ENCODE results near the gene OR4K13. TPM values are rescaled to one million over a fixed set of nuclear protein-coding genes. Genes with fewer than 3 reads are reported as not detected.

The OR4K13 gene
- total RNA-seq: not detected

- DNase-seq (ENCODE audit: low spot score in 2 of 2) (no peak), FAIRE-seq (no peak)
Measured at GRCh38 chr14:20035938-20036337, at the start of gene OR4K13. Gene OR4K13 (minus strand): TSS chr14:20036038. CDS start chr14:20034758, 1,280 bp downstream.

- FAIRE-seq (no peak), DNase-seq (ENCODE audit: low spot score in 2 of 2) (no peak)
Measured at GRCh38 chr14:20059745-20060144, 23.9 kb upstream of the OR4K13 start, which contains the start of gene OR4L1. Gene OR4L1 (plus strand): TSS chr14:20060045. CDS start chr14:20060045, 0 bp downstream.

- FAIRE-seq (no peak), DNase-seq (ENCODE audit: low spot score in 2 of 2) (no peak)
Measured at GRCh38 chr14:20048202-20048601, 12.4 kb upstream of the OR4K13 start.

DNA sequence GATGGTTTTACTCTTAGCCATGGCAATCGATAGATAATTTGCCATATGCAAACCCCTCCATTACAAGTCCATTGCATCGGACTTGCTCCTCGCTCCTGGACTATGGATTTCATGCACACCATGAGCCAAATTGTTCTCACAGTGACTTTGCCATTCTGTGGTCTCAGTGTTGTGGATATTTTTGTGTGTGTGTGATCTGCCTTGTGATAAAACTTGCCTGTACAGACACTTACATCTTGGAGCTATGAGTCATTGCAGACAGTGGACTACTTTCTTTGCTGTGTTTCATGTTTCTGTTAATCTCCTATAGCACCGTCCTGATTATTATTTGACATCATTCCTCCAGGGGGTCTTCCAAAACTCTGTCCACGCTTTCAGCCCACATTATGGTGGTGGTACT, 8.4 kb upstream of the OR4K13 start:
- DNase-seq (ENCODE audit: low spot score in 2 of 2) (no peak), FAIRE-seq (no peak)

- DNase-seq (ENCODE audit: low spot score in 2 of 2) (no peak), FAIRE-seq (no peak)
Measured at GRCh38 chr14:20035449-20035848, 389 bp downstream of the OR4K13 start.

DNA sequence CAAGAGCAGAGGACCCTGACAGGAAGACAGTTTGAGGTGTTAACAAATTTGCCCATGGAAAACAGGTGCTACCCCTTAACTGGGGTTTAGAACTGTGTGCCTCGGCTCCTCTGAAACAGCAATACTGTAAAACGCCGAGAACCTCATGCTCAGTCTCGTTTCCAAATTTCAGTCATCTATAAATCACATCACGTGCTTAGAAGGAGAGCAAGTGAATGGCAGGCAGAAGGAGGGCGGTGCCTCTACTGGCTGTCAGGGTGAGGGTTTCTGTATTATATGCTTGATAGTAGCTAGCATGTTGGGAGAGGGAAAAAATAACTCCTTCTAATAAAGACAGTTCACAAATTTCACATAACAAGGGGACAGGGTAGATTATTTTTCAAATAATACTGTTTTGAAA, 4.8 kb downstream of the OR4K13 start:
- no peak for FAIRE-seq

GRCh38 chr14:20019257-20019865, 16.5 kb downstream of the OR4K13 start, which contains the start of gene OR4K14:
Gene OR4K14 (minus strand): TSS chr14:20019307. CDS start chr14:20015193, 4,114 bp downstream.
- FAIRE-seq: no peak
- no peak for DNase-seq (ENCODE audit: low spot score in 2 of 2)

More for the DNA sequence above, 4.8 kb downstream of the OR4K13 start:
- no peak for DNase-seq (ENCODE audit: low spot score in 2 of 2)

DNA sequence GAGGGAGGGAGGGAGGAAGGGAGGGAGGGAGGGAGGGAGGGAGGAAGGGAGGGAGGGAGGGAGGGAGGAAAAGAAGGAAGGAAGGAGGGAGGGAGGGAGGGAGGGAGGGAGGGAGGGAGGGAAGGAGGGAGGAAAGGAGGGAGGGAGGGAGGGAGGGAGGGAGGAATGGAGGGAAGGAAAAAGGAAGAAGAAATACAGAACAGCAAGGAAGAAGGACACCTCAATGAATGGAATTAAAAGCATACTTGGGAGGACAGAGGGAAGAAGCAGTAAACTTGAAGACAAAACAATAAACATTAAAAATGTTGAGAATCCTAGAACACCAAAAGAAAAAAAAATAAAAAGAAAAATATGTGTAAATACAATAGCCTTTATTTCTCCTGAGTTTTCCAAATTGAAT, 27.7 kb downstream of the OR4K13 start:
- DNase-seq (ENCODE audit: low spot score in 2 of 2): no peak

GRCh38 chr14:20002319-20002718, 33.5 kb downstream of the OR4K13 start:
- FAIRE-seq: no peak
- no peak for DNase-seq (ENCODE audit: low spot score in 2 of 2)

More for the DNA sequence above, 27.7 kb downstream of the OR4K13 start:
- FAIRE-seq: no peak

- FAIRE-seq: no peak
- DNase-seq (ENCODE audit: low spot score in 2 of 2): no peak
Measured at GRCh38 chr14:20001863-20002262, 34.0 kb downstream of the OR4K13 start, which contains the start of gene OR4Q2. Gene OR4Q2 (plus strand): TSS chr14:20002163.

DNA sequence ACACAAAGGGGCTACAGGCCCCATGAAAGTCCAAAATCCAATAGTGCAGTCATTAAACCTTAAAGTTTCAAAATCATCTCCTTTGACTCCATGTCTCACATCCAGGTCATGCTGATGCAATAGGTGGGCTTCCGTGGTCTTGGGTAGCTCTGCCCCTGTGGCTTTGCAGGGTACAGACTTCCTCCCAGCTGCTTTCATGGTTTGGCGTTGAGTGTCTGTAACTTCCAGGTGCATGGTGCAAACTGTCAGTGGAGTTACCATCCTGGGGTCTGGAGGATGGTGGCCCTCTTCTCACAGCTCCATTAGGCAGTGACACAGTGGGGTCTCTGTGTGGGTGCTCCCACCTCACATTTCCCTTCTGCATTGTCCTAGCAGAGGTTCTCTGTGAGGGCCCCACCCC, 42.4 kb downstream of the OR4K13 start:
- FAIRE-seq: no peak

More for the DNA sequence above, 42.4 kb downstream of the OR4K13 start:
- no peak for DNase-seq (ENCODE audit: low spot score in 2 of 2)

Other genes starting within 250 kb of the OR4K13 start
- not detected for gene OR4N2, start 232.3 kb downstream of the OR4K13 start, total RNA-seq
- gene OR4K2, start 160.9 kb downstream of the OR4K13 start, total RNA-seq: not detected
- gene OR4K5, start 115.4 kb downstream of the OR4K13 start, total RNA-seq: not detected
- not detected for gene OR4K1, start 105.1 kb downstream of the OR4K13 start, total RNA-seq
- gene OR4K15, start 60.4 kb downstream of the OR4K13 start, total RNA-seq: not detected
- gene OR4Q2, start 33.9 kb downstream of the OR4K13 start, total RNA-seq: not detected
- gene OR4K14, start 16.7 kb downstream of the OR4K13 start, total RNA-seq: not detected
- not detected for gene OR4L1, start 24.0 kb upstream of the OR4K13 start, total RNA-seq
- gene OR4K17, start 74.7 kb upstream of the OR4K13 start, total RNA-seq: not detected
- gene OR4N5, start 102.8 kb upstream of the OR4K13 start, total RNA-seq: not detected
- not detected for gene OR11G2, start 154.9 kb upstream of the OR4K13 start, total RNA-seq
- not detected for gene OR11H6, start 187.7 kb upstream of the OR4K13 start, total RNA-seq
- gene OR11H7, start 192.9 kb upstream of the OR4K13 start, total RNA-seq: not detected
- not detected for gene OR11H4, start 203.2 kb upstream of the OR4K13 start, total RNA-seq

All from frontal cortex (tissue), 4 donors.